Stimulated activated CD8-positive, alpha-beta memory T cell treated with anti-CD3 and anti-CD28 coated beads, Interleukin-15, amount 100 ng/mL, for 1 hour (primary cell): Measurements from ENCODE around the gene ADIRF.
"Not testable (repeated sequence)": the region's sequence is repeated elsewhere in the genome, so short reads cannot be mapped to it uniquely, and the experiment has no call there.

ENCODE experiments used
- DNase-seq: peaks from one replicate; pipeline ENCODE4 v3.0.0-alpha.2; 2020; ENCODE audit warnings: low read depth

ADIRF gene

GRCh38 chr10:86946213-86947155 lies 21.8 kb upstream of the ADIRF start:
- no peak for DNase-seq

- not testable (repeated sequence) for DNase-seq
These were observed 20.5 kb upstream of the ADIRF start for GRCh38 chr10:86947806-86948205.

GRCh38 chr10:86950349-86950748 lies 17.9 kb upstream of the ADIRF start:
- no peak for DNase-seq

DNA sequence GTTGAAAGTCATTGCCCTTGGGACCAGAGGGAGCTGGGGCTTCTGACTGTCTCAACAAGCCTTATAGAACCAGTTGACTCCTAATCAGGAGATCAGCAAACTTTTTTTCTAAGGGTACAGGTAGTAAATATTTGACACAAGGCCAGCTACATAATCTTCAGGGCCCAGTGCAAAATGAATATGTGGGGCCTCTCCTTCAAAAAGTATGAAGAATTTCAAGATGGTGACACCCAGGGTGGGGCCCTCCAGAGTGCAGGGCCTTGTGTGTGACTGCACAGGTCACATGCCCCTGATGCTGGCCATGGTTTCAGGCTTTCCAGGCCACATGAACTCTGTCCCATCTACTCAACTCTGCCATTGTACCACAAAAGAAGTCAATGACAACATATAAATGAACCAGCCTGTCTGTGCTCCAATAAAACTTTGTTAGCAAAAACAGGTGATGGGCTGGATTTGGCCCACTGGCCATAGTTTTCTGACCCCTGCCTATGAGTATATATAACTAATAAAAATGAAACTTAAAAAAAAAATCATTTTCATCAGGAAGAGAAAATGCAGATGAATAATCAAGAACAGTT lies 17.0 kb upstream of the ADIRF start:
- no peak for DNase-seq

- no peak for DNase-seq
These were observed 16.2 kb upstream of the ADIRF start for GRCh38 chr10:86952106-86952505.

- not testable (repeated sequence) for DNase-seq
These were observed 15.6 kb upstream of the ADIRF start for GRCh38 chr10:86952697-86953096.

GRCh38 chr10:86953747-86954680 lies 14.3 kb upstream of the ADIRF start:
- no peak for DNase-seq

- no peak for DNase-seq
These were observed 13.4 kb upstream of the ADIRF start for GRCh38 chr10:86954681-86955500.

DNA sequence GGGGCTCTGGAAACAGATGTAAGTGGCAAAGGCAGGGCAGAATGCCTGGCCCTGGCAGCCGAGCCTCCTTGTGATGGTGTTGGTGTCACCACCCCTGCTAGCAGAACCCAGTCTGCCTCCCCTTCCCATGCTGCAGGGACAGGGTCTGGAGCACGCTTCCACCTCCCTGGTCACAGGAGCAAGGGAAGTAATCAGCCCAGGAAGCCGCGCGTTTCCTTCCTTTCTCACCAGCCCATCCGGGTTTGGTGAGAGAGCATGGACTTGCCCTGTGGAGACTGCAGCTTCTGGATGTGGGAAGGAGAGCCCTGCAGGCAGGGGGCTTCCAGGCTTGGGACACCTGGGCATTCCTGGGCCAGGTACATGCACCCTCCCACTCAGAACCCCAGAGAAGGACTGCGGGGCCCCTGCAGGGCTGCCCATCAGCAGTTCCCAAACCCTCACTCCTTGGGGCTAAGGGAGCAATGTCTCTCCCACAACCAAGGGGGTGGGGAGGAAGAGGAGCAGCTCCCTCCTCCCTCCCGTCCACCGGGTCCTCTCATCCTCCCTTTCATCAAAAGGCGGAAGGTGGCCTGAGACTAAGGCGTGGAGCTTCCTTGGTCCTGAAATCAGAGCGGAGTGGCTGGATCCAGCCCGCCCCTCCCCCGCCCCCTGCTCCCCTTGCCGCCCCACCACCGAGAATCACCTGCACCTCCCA lies 12.6 kb upstream of the ADIRF start:
- no peak for DNase-seq

GRCh38 chr10:86956195-86956847 lies 12.0 kb upstream of the ADIRF start:
- no peak for DNase-seq

DNA sequence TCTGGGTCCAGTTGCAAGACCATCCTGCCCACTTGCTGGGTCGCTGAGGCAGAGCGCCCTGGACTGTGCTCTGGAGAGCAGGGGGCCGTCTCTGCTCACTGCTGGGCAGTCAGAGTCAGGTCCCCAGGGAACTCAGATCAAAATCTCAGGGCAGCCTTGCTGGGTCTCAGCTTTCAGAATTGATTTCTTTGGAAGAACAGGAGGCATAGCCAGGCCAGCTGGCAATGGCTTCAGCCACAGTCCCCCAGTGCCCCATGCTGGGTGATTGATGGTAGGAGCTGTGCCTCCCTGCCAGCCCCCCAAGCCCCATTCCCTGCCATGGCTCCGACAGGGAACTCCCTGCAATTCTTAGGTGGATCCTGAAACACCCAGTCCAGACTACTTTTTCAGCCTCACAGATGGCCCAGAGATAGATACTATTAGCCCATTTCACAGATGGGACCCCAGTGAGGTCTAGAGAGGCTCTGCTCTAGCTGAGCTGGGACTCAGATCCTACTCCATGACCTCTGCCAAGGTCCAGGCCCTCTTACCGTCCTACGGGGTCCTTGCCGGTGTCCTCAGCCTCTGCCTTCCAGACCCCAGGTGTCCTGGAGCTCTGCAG lies 11.3 kb upstream of the ADIRF start:
- no peak for DNase-seq

- DNase-seq, result no peak
These were observed 10.7 kb upstream of the ADIRF start, which contains the start of gene MMRN2 for GRCh38 chr10:86957471-86958115. Gene MMRN2 (minus strand): TSS chr10:86957615. CDS start chr10:86957541, 74 bp downstream.

DNA sequence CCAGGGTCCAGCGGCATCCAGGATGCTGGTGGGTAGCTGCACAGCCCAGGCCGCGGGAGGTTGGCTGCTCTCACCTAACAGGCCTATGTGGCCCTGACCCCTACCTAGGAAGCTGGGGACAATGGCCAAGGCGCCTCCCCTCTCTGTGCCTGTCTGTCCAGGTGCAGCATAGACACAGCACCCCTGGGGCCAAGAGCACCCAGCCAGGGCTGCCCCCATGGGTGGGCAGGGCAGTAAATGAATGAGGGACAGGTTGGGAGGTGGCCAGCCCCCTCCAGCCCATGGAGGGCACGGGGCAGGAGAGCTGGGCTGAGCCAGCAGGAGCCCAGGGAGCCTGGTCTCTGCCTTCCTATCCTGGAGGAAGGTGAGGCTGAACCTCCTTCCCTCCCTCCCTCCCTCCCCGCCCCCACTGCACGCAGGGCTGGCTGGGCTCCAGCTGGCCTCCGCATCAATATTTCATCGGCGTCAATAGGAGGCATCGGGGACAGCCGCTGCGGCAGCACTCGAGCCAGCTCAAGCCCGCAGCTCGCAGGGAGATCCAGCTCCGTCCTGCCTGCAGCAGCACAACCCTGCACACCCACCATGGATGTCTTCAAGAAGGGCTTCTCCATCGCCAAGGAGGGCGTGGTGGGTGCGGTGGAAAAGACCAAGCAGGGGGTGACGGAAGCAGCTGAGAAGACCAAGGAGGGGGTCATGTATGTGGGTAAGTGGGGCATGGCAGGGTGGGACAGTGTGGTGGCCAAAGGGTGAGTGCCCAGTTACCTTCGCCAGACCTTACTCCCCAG lies 10.0 kb upstream of the ADIRF start, which contains the start of gene SNCG:
SNCG (plus strand) TSS at position 484 of the 785 bp plus-strand sequence; CDS start at position 583, 99 bp downstream.
- no peak for DNase-seq

DNA sequence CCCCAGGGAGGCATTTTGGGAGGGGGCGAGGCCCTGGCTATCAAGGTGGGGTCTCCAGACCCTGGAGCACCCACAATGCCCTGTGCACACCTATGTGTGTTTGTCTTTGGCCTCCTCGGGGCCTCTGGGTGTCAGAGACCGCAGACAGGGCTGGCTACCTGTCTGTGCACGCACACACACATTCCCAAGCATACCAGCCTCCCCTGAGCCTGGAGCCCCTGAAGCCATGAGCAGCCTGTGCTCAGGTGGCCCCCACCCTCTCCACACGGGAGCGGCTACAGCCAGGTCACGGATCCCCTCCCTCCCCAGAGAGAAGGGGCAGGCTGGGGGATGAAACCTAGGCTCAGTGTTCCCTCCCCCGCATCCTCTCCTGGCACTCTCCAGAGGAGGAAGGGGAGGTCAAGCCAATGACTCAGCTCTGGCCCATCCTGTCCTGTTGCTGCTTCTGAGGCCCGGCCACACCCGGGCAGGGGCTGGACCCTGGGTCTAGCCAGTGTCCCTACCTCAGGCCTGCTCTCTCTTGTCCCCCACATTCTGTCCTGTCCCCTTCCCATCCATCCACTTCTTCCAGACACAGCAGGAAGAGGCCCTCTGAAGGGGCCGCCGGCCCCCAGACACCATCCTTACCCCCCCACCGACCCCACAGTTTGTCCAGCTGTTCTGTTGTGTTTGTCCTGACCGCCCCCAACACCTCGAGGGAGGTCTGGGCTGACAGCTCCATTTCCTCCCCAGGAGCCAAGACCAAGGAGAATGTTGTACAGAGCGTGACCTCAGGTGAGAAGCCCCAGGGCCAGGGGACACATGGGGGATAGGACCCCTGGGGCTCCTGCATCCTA lies 9.2 kb upstream of the ADIRF start:
- DNase-seq, result no peak

- DNase-seq, result no peak
These were observed 8.6 kb upstream of the ADIRF start for GRCh38 chr10:86959737-86960002.

- DNase-seq, result no peak
These were observed 8.0 kb upstream of the ADIRF start for GRCh38 chr10:86960003-86960862.
